BJ (cell line): ENCODE results near the gene EEF1E1. TPM values are rescaled to one million over a fixed set of nuclear protein-coding genes. Genes with fewer than 3 reads are reported as not detected.

Experiments used
- CTCF ChIA-PET: fragments of 350-600 bp; formaldehyde crosslinking; extraction: SDS; loops from one replicate; lab custom pipeline; 2021; ENCODE audit warnings: antibody characterized with exemption, inconsistent platforms; lab: Yijun Ruan, JAX
- POLR2A ChIA-PET: fragments of 300-600 bp; sonication (Branson Sonifier 250); formaldehyde crosslinking; extraction: SDS; loops from one replicate; lab custom pipeline; 2021; ENCODE audit warnings: antibody characterized with exemption; lab: Charles Lee
- DNase-seq: peaks from one replicate; pipeline ENCODE4 v3.0.0-alpha.2; 2011; ENCODE audit warnings: low read depth
- H3K27me3 ChIP-seq: 2 replicates; pipeline ENCODE4 v1.6.0; 2011; ENCODE audit warnings: low read length; ENCODE audit not compliant: control insufficient read depth, insufficient read depth
- H3K36me3 ChIP-seq: 2 replicates; pipeline ENCODE4 v1.5.1; 2011; ENCODE audit warnings: low read length; ENCODE audit not compliant: control insufficient read depth, insufficient read depth
- H3K4me3 ChIP-seq: 2 replicates; pipeline ENCODE4 v1.5.1; 2011; ENCODE audit warnings: low read depth, mild to moderate bottlenecking, control low read depth, low read length
- polyA plus RNA-seq: library from polyadenylated mRNA; depleted of rRNA; stranded (reverse); fragments of >200 nt; gene quantifications from 2 replicates; pipeline ENCODE4 v1.2.3, GENCODE V29; 2011
- TF ChIP-seq, protein P1 (sequence below): IDR thresholded peaks from 2 replicates; pipeline ENCODE4 v1.5.1; 2011; ENCODE audit warnings: low read depth, mild to moderate bottlenecking, control low read depth, inconsistent platforms, low read length, moderate library complexity; ENCODE audit not compliant: insufficient read depth

The EEF1E1 gene
- polyA plus RNA-seq, 1 experiment = 26.4 TPM

- no peak for DNase-seq
- ChIA-PET CTCF (interaction anchor here (0.6 to 12.1 kb wide), 2 partner anchors 16 to 85 kb away, joined by 3 to 340 read pairs; no protein-coding TSS in a partner anchor), POLR2A (no interaction called here)
- no peak overlapping the region for H3K4me3 ChIP-seq
- no peaks in the 10 kb centered on the region for H3K36me3 ChIP-seq
- TF ChIP-seq, protein P1, sequence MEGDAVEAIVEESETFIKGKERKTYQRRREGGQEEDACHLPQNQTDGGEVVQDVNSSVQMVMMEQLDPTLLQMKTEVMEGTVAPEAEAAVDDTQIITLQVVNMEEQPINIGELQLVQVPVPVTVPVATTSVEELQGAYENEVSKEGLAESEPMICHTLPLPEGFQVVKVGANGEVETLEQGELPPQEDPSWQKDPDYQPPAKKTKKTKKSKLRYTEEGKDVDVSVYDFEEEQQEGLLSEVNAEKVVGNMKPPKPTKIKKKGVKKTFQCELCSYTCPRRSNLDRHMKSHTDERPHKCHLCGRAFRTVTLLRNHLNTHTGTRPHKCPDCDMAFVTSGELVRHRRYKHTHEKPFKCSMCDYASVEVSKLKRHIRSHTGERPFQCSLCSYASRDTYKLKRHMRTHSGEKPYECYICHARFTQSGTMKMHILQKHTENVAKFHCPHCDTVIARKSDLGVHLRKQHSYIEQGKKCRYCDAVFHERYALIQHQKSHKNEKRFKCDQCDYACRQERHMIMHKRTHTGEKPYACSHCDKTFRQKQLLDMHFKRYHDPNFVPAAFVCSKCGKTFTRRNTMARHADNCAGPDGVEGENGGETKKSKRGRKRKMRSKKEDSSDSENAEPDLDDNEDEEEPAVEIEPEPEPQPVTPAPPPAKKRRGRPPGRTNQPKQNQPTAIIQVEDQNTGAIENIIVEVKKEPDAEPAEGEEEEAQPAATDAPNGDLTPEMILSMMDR = no peak
- no peaks in the 10 kb centered on the region for H3K27me3 ChIP-seq
Observed at GRCh38 chr6:8135276-8135675, 32.9 kb upstream of the EEF1E1 start.

DNA sequence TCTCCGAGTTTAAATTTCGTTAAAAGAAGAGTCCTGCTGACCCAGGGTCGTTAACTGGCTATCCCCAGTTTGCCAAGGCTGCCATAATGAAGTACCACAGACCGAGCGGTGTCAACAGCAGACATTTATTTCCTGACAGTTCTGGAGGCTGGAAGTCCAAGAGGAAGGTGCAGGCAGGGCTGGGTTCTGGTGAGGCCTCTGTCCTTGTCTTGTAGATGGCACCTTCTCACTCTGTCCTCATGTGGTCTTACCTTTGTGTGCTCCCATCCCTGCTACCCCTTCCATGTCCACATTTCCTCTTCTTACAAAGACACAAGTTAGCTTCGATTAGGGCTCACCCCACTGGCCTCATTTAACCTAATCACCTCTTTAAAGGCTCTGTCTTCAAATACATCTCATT is 29.8 kb upstream of the EEF1E1 start:
- TF ChIP-seq, protein P1 = no peak
- Histone ChIP-seq H3K27me3 (no peaks in the 10 kb centered on the region), H3K4me3 (no peak overlapping the region), H3K36me3 (no peaks in the 10 kb centered on the region)
- ChIA-PET POLR2A (no interaction called here), CTCF (interaction anchor here (0.7 to 12.1 kb wide), 22 partner anchors 11 to 851 kb away, joined by 3 to 340 read pairs (median 7); partner anchors contain the start of gene EEF1E1)
- DNase-seq = no peak

DNA sequence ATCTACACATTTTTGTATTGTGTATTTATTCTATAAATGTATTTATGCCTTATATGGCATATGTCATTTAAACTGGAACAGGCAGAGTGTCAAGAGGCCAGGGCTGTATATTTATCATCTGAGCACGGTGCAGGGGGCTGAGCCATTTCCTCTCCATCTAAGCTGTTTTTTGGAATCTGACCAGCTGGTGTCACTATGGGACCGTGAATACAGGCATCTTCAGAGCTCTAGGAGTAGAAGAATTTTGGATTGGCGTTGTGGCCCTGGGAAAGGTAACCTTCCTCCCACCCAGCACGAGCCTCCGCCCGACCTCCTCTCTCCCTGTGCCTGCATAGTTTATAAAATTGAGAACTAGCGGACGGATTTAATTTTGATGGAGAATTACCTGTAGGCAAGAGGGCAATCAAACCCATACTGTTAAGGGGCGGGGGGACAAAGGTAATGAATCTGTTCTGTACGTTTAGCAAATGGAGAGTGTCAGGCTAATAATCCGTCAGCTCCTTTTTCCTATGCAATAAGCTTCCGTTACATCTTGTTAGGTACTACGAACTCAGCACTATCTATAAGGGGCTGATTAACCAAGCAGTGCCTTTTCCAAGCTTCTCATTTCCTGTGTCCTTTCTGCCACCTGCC is 29.0 kb upstream of the EEF1E1 start:
- Histone ChIP-seq H3K27me3 (no peaks in the 10 kb centered on the region), H3K36me3 (no peaks in the 10 kb centered on the region), H3K4me3 (no peak overlapping the region)
- POLR2A ChIA-PET = interaction anchor here (0.8 kb wide), 1 partner anchor 88 kb away, joined by 3 read pairs; no protein-coding TSS in a partner anchor
- DNase-seq = no peak
- CTCF ChIA-PET = interaction anchor here (0.6 to 12.1 kb wide), 43 partner anchors 8 to 851 kb away, joined by 3 to 340 read pairs (median 5); partner anchors contain the start of gene EEF1E1
- TF ChIP-seq, protein P1 = peak; percentile 66

- TF ChIP-seq, protein P1 = no peak
- ChIA-PET POLR2A (interaction anchor here (0.8 kb wide), 1 partner anchor 89 kb away, joined by 3 read pairs; no protein-coding TSS in a partner anchor), CTCF (interaction anchor here (0.8 to 12.1 kb wide), 25 partner anchors 9 to 852 kb away, joined by 3 to 340 read pairs (median 7); no protein-coding TSS in a partner anchor)
- no peak for DNase-seq
- Histone ChIP-seq H3K4me3 (no peak overlapping the region), H3K36me3 (no peaks in the 10 kb centered on the region), H3K27me3 (no peaks in the 10 kb centered on the region)
Observed at GRCh38 chr6:8130399-8130798, 28.1 kb upstream of the EEF1E1 start.

- POLR2A ChIA-PET = no interaction called here
- TF ChIP-seq, protein P1 = no peak
- Histone ChIP-seq H3K4me3 (no peak overlapping the region), H3K27me3 (no peaks in the 10 kb centered on the region), H3K36me3 (no peaks in the 10 kb centered on the region)
- CTCF ChIA-PET = interaction anchor here (1.2 to 3.1 kb wide), 3 partner anchors 7 to 96 kb away, joined by 4 to 11 read pairs (median 9); no protein-coding TSS in a partner anchor
- DNase-seq = no peak
Observed at GRCh38 chr6:8123236-8123635, 20.9 kb upstream of the EEF1E1 start.
